GM23338 (cell line): ENCODE data around the gene POLG2. TPM values are rescaled to one million over a fixed set of nuclear protein-coding genes. Genes with fewer than 3 reads are reported as not detected.
"Not testable (repeated sequence)": the region's sequence is repeated elsewhere in the genome, so short reads cannot be mapped to it uniquely, and the experiment has no call there.

ENCODE experiments used
- ATAC-seq: fragments of 200-7000 bp; cut with Tn5 transposase; 3 replicates; pipeline ENCODE4 v1.9.1; 2020
- DNase-seq: peaks from one replicate; pipeline ENCODE4 v3.0.0-alpha.2; 2015; ENCODE audit warnings: low spot score
- H2AFZ ChIP-seq: fragments of 200-600 bp; sonication (generic); 2 replicates; pipeline ENCODE4 v1.8.0; 2016; ENCODE audit warnings: antibody characterized with exemption, mild to moderate bottlenecking, moderate library complexity
- H3F3A ChIP-seq: fragments of 200-600 bp; sonication (generic); replicated peaks from 2 replicates; pipeline ENCODE4 v1.8.0; 2017; ENCODE audit warnings: antibody characterized with exemption, mixed run types, low read depth
- H3K27ac ChIP-seq: fragments of 200-600 bp; sonication (generic); 2 replicates; pipeline ENCODE4 v1.6.1; 2016; ENCODE audit warnings: low read depth
- H3K27me3 ChIP-seq: fragments of 200-600 bp; sonication (generic); 2 replicates; pipeline ENCODE4 v1.8.0; 2016; ENCODE audit warnings: mild to moderate bottlenecking, mixed run types, moderate library complexity; ENCODE audit not compliant: insufficient read depth
- H3K36me3 ChIP-seq: fragments of 200-600 bp; sonication (generic); 2 replicates; pipeline ENCODE4 v1.8.0; 2016; ENCODE audit warnings: mild to moderate bottlenecking; ENCODE audit not compliant: insufficient read depth
- H3K4me1 ChIP-seq: fragments of 200-600 bp; sonication (generic); 2 replicates; pipeline ENCODE4 v1.8.0; 2016; ENCODE audit warnings: mild to moderate bottlenecking, moderate library complexity; ENCODE audit not compliant: insufficient read depth
- H3K4me2 ChIP-seq: fragments of 200-600 bp; sonication (generic); 2 replicates; pipeline ENCODE4 v1.7.1; 2017; ENCODE audit warnings: mixed run types
- H3K4me3 ChIP-seq: fragments of 200-600 bp; sonication (generic); 2 replicates; pipeline ENCODE4 v1.6.1; 2016; ENCODE audit warnings: mixed run types
- H3K79me2 ChIP-seq: fragments of 200-600 bp; sonication (generic); replicated peaks from 2 replicates; pipeline ENCODE4 v1.8.0; 2017; ENCODE audit warnings: mild to moderate bottlenecking; ENCODE audit not compliant: insufficient read depth
- H3K9me2 ChIP-seq: fragments of 200-600 bp; sonication (generic); 2 replicates; pipeline ENCODE4 v1.8.0; 2017; ENCODE audit not compliant: insufficient read depth
- H4K20me1 ChIP-seq: fragments of 200-600 bp; sonication (generic); replicated peaks from 2 replicates; pipeline ENCODE4 v1.8.0; 2017; ENCODE audit warnings: mild to moderate bottlenecking; ENCODE audit not compliant: insufficient read depth
- H3K27ac Mint-ChIP-seq: 2 replicates; pipeline ENCODE4 v1.8.0; 2020; ENCODE audit warnings: inconsistent platforms, mild to moderate bottlenecking, moderate library complexity, mixed read lengths
- H3K27me3 Mint-ChIP-seq: 3 replicates; pipeline ENCODE4 v1.8.0; 2022; ENCODE audit warnings: low read depth, mild to moderate bottlenecking, moderate library complexity, mixed read lengths, inconsistent platforms; ENCODE audit not compliant: insufficient read depth, poor library complexity
- H3K36me3 Mint-ChIP-seq: 3 replicates; pipeline ENCODE4 v1.8.0; 2021; ENCODE audit warnings: low read depth, mild to moderate bottlenecking, inconsistent platforms, moderate library complexity, mixed read lengths
- H3K4me1 Mint-ChIP-seq: 3 replicates; pipeline ENCODE4 v1.8.0; 2020; ENCODE audit warnings: mild to moderate bottlenecking, inconsistent platforms, mixed read lengths
- H3K4me3 Mint-ChIP-seq: 3 replicates; pipeline ENCODE4 v1.8.0; 2021; ENCODE audit warnings: moderate library complexity, mild to moderate bottlenecking, inconsistent platforms, mixed read lengths
- H3K9me3 Mint-ChIP-seq: 3 replicates; pipeline ENCODE4 v1.8.0; 2020; ENCODE audit warnings: moderate library complexity, mild to moderate bottlenecking, inconsistent platforms, mixed read lengths
- CREB1 ChIP-seq: fragments of 250-450 bp; sonication (Bioruptor Pico); IDR thresholded peaks from 2 replicates; pipeline ENCODE4 v1.5.0; 2020; ENCODE audit warnings: low read depth, mild to moderate bottlenecking, moderate library complexity
- EZH2 ChIP-seq: fragments of 200-600 bp; sonication (generic); IDR thresholded peaks from one replicate; pipeline ENCODE4 v1.8.0; 2017; ENCODE audit warnings: antibody characterized with exemption, mild to moderate bottlenecking, low read depth; ENCODE audit not compliant: unreplicated experiment
- NANOG ChIP-seq: IDR thresholded peaks from 2 replicates; pipeline ENCODE4 v1.6.1; 2016; ENCODE audit warnings: antibody characterized with exemption, borderline replicate concordance
- POLR2AphosphoS5 ChIP-seq: IDR thresholded peaks from 2 replicates; pipeline ENCODE4 v1.6.1; 2016; ENCODE audit warnings: antibody characterized with exemption, low read depth
- ZNF114 ChIP-seq: fragments of 250-450 bp; sonication (Bioruptor Pico); IDR thresholded peaks from 2 replicates; pipeline ENCODE4 v1.5.0; 2020; ENCODE audit warnings: mild to moderate bottlenecking, moderate library complexity
- polyA plus RNA-seq: library from polyadenylated mRNA; unstranded; fragments of >200 nt; fragmentation: Nextera tagmentation; extraction: Ambion mirVana; gene quantifications from 2 replicates; pipeline ENCODE4 v1.2.1, GENCODE V29; 2016
- total RNA-seq: library from RNA; depleted of rRNA; stranded (reverse); fragments of >200 nt; shearing (Covaris generic); gene quantifications from 2 replicates; pipeline ENCODE4 v1.2.3, GENCODE V29; 2014
- TF ChIP-seq, protein P1 (sequence below): fragments of 250-450 bp; sonication (Bioruptor Pico); IDR thresholded peaks from 2 replicates; pipeline ENCODE4 v1.5.0; 2020; ENCODE audit warnings: mild to moderate bottlenecking, moderate library complexity
- TF ChIP-seq, protein P2 (sequence below): IDR thresholded peaks from 2 replicates; pipeline ENCODE4 v1.6.1; 2016; ENCODE audit warnings: antibody characterized with exemption

POLG2 gene
- total and polyA plus RNA-seq, 2 experiments from 2014 or later = 20.2 to 28.0 TPM

DNA sequence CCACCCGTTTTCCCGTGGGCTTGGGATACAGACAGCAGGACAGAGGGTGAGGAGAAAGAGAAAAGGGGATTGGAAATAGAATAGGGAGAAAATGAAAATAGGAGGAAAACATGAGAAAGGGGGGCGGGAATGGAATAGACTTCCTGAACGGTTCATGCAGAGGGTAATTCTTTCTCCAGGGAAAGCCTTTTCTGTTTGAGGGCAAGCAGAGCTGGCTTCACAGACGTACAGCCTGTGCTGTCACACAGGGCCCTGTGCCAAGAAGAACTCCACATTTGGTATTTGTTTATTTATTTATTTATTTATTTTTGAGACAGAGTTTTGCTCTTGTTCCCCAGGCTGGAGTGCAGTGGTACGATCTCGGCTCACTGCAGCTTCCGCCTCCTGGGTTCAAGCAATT lies 35.9 kb downstream of the POLG2 start (continued):
- TF ChIP-seq, protein P1, sequence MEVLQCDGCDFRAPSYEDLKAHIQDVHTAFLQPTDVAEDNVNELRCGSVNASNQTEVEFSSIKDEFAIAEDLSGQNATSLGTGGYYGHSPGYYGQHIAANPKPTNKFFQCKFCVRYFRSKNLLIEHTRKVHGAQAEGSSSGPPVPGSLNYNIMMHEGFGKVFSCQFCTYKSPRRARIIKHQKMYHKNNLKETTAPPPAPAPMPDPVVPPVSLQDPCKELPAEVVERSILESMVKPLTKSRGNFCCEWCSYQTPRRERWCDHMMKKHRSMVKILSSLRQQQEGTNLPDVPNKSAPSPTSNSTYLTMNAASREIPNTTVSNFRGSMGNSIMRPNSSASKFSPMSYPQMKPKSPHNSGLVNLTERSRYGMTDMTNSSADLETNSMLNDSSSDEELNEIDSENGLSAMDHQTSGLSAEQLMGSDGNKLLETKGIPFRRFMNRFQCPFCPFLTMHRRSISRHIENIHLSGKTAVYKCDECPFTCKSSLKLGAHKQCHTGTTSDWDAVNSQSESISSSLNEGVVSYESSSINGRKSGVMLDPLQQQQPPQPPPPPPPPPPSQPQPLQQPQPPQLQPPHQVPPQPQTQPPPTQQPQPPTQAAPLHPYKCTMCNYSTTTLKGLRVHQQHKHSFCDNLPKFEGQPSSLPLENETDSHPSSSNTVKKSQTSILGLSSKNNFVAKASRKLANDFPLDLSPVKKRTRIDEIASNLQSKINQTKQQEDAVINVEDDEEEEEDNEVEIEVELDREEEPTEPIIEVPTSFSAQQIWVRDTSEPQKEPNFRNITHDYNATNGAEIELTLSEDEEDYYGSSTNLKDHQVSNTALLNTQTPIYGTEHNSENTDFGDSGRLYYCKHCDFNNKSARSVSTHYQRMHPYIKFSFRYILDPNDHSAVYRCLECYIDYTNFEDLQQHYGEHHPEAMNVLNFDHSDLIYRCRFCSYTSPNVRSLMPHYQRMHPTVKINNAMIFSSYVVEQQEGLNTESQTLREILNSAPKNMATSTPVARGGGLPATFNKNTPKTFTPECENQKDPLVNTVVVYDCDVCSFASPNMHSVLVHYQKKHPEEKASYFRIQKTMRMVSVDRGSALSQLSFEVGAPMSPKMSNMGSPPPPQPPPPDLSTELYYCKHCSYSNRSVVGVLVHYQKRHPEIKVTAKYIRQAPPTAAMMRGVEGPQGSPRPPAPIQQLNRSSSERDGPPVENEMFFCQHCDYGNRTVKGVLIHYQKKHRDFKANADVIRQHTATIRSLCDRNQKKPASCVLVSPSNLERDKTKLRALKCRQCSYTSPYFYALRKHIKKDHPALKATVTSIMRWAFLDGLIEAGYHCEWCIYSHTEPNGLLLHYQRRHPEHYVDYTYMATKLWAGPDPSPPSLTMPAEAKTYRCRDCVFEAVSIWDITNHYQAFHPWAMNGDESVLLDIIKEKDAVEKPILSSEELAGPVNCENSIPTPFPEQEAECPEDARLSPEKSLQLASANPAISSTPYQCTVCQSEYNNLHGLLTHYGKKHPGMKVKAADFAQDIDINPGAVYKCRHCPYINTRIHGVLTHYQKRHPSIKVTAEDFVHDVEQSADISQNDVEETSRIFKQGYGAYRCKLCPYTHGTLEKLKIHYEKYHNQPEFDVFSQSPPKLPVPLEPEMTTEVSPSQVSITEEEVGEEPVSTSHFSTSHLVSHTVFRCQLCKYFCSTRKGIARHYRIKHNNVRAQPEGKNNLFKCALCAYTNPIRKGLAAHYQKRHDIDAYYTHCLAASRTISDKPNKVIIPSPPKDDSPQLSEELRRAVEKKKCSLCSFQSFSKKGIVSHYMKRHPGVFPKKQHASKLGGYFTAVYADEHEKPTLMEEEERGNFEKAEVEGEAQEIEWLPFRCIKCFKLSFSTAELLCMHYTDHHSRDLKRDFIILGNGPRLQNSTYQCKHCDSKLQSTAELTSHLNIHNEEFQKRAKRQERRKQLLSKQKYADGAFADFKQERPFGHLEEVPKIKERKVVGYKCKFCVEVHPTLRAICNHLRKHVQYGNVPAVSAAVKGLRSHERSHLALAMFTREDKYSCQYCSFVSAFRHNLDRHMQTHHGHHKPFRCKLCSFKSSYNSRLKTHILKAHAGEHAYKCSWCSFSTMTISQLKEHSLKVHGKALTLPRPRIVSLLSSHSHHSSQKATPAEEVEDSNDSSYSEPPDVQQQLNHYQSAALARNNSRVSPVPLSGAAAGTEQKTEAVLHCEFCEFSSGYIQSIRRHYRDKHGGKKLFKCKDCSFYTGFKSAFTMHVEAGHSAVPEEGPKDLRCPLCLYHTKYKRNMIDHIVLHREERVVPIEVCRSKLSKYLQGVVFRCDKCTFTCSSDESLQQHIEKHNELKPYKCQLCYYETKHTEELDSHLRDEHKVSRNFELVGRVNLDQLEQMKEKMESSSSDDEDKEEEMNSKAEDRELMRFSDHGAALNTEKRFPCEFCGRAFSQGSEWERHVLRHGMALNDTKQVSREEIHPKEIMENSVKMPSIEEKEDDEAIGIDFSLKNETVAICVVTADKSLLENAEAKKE (CRISPR knock-in tag) = no peak

DNA sequence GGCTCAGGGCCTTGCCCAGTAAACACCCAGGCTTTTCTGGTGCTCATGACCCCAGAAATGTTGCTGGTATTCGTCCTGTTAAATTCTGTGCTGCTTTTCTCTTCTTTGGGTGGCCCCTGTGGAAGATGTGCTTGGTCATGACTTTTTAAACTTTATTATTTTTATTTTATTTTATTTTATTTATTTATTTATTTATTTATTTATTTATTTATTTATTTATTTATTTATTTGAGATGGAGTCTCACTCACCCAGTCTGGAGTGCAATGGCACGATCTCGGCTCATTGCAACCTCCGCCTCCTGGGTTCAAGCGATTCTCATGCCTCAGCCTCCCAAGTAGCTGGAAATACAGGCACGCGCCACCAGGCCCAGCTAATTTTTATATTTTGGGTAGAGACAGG lies 37.0 kb downstream of the POLG2 start:
- not testable (repeated sequence) for H3K79me2 ChIP-seq, ATAC-seq, H3K27ac ChIP-seq, H3K27me3 ChIP-seq, H3K27ac Mint-ChIP-seq, H3K4me1 Mint-ChIP-seq, H3K9me2 ChIP-seq, H3K9me3 Mint-ChIP-seq, H3K4me3 ChIP-seq, H4K20me1 ChIP-seq, H3F3A ChIP-seq, DNase-seq, H3K36me3 ChIP-seq, H3K36me3 Mint-ChIP-seq, H3K4me2 ChIP-seq, H3K27me3 Mint-ChIP-seq, H3K4me3 Mint-ChIP-seq, H3K4me1 ChIP-seq, H2AFZ ChIP-seq

DNA sequence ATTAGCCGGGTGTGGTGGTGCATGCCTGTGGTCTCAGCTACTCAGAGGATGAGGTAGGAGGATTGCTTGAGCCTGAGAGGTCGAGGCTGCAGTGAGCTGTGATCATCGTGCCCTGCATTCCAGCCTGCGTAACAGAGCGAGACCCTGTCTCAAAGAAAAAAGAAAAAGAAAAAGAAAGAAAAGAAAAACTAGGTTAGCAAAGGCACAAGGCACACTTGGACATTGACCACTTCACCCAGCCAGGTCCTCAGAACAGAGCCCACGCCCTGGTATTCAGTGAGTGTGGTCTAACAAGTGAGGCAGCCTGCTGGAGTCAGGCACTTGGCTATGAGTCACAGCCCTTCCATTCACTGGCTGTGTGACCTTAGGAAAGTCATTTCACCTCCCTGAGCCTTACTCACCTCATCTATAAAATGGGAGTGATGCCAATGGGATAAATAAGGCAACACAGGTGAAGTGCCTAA lies 37.5 kb downstream of the POLG2 start:
- TF ChIP-seq ZNF114 (CRISPR knock-in tag) (no peak), CREB1 (CRISPR knock-in tag) (no peak), NANOG (no peak), POLR2AphosphoS5 (no peak), EZH2 (no peak)
- TF ChIP-seq, protein P2, sequence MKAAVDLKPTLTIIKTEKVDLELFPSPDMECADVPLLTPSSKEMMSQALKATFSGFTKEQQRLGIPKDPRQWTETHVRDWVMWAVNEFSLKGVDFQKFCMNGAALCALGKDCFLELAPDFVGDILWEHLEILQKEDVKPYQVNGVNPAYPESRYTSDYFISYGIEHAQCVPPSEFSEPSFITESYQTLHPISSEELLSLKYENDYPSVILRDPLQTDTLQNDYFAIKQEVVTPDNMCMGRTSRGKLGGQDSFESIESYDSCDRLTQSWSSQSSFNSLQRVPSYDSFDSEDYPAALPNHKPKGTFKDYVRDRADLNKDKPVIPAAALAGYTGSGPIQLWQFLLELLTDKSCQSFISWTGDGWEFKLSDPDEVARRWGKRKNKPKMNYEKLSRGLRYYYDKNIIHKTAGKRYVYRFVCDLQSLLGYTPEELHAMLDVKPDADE = no peak
- no peaks in the 10 kb centered on the region for H3F3A ChIP-seq
- no peaks in the 10 kb centered on the region for H3K4me1 ChIP-seq
- no peak overlapping the region for H2AFZ ChIP-seq
- no peaks in the 10 kb centered on the region for H3K79me2 ChIP-seq
- H3K36me3 Mint-ChIP-seq = no peaks in the 10 kb centered on the region
- DNase-seq (no peak), ATAC-seq (no peak)
- H3K9me3 Mint-ChIP-seq = no peaks in the 10 kb centered on the region
- H3K4me3 Mint-ChIP-seq = no peak overlapping the region
- no peak overlapping the region for H3K4me2 ChIP-seq
- no peaks in the 10 kb centered on the region for H3K36me3 ChIP-seq
- H3K4me3 ChIP-seq = no peak overlapping the region
- no peak overlapping the region for H3K27ac Mint-ChIP-seq
- no peaks in the 10 kb centered on the region for H4K20me1 ChIP-seq
- no peaks in the 10 kb centered on the region for H3K27me3 ChIP-seq
- peaks cover 2% of the 10 kb centered on the region for H3K27me3 Mint-ChIP-seq
- H3K9me2 ChIP-seq = no peaks in the 10 kb centered on the region
- H3K4me1 Mint-ChIP-seq = no peaks in the 10 kb centered on the region; the same call in 2 of the 3 replicates
- H3K27ac ChIP-seq = no peak overlapping the region
